Calu3 (cell line): ENCODE results near the gene TMEM131L. TPM values are rescaled to one million over a fixed set of nuclear protein-coding genes. Genes with fewer than 3 reads are reported as not detected.

ENCODE experiments used
- BruUV-seq: library from RNA; stranded (reverse); fragments of 400-500 nt; replicated peaks from 2 replicates; lab custom pipeline; 2021; lab: Mats Ljungman, UMichigan
- CTCF ChIA-PET: fragments of 300-600 bp; sonication (Branson Sonifier 250); formaldehyde crosslinking; loops from one replicate; lab custom pipeline; 2022; ENCODE audit warnings: antibody characterized with exemption; lab: Charles Lee
- DNase-seq: peaks from one replicate; pipeline ENCODE4 v3.0.0; 2022
- H3K27ac Mint-ChIP-seq: one replicate; pipeline ENCODE4 v1.8.0; 2022; ENCODE audit warnings: mixed read lengths; ENCODE audit not compliant: unreplicated experiment
- H3K27me3 Mint-ChIP-seq: one replicate; pipeline ENCODE4 v1.8.0; 2022; ENCODE audit warnings: mixed read lengths; ENCODE audit not compliant: unreplicated experiment
- H3K36me3 Mint-ChIP-seq: one replicate; pipeline ENCODE4 v1.8.0; 2022; ENCODE audit warnings: mild to moderate bottlenecking, moderate library complexity, mixed read lengths; ENCODE audit not compliant: insufficient read depth, unreplicated experiment
- H3K4me1 Mint-ChIP-seq: one replicate; pipeline ENCODE4 v1.8.0; 2022; ENCODE audit warnings: mild to moderate bottlenecking, low read depth, mixed read lengths; ENCODE audit not compliant: unreplicated experiment
- H3K4me3 Mint-ChIP-seq: one replicate; pipeline ENCODE4 v1.8.0; 2022; ENCODE audit warnings: mild to moderate bottlenecking, low read depth, moderate library complexity, mixed read lengths; ENCODE audit not compliant: unreplicated experiment
- H3K9me3 Mint-ChIP-seq: one replicate; pipeline ENCODE4 v1.8.0; 2022; ENCODE audit warnings: low read depth, mixed read lengths; ENCODE audit not compliant: unreplicated experiment
- CTCF ChIP-seq: fragments of 200-600 bp; IDR thresholded peaks from one replicate; pipeline ENCODE4 v1.8.0; 2022; ENCODE audit warnings: antibody characterized with exemption; ENCODE audit not compliant: unreplicated experiment
- intact Hi-C: fragments of 100-400 bp; cut with micrococcal nuclease; formaldehyde crosslinking; loops from one replicate; pipeline ENCODE4 v1.10.0; 2022; ENCODE audit not compliant: unreplicated experiment
- total RNA-seq: library from RNA; stranded (reverse); gene quantifications from 2 replicates; pipeline ENCODE4 v1.2.3, GENCODE V29; 2022

TMEM131L gene
- total RNA-seq, 1 experiment from 2014 or later = 9.4 TPM

- H3K4me1 Mint-ChIP-seq = peaks cover 27% of the 10 kb centered on the region
- no peaks in the 10 kb centered on the region for H3K9me3 Mint-ChIP-seq
- TF ChIP-seq CTCF = no peak
- H3K4me3 Mint-ChIP-seq = no peak overlapping the region
- no peak overlapping the region for H3K27ac Mint-ChIP-seq
- no peak for DNase-seq
- intact Hi-C loops = no loop called here
- no peaks in the 10 kb centered on the region for H3K27me3 Mint-ChIP-seq
- no TSS peak for BruUV-seq
- CTCF ChIA-PET = no interaction called here
- H3K36me3 Mint-ChIP-seq = peaks cover 12% of the 10 kb centered on the region
These were observed 8.1 kb downstream of the TMEM131L start for GRCh38 chr4:153474251-153474650.

- no TSS peak for BruUV-seq
These were observed 10.8 kb downstream of the TMEM131L start for GRCh38 chr4:153476829-153477574.

GRCh38 chr4:153479101-153479500 lies 12.9 kb downstream of the TMEM131L start:
- H3K27me3 Mint-ChIP-seq = no peaks in the 10 kb centered on the region
- no peaks in the 10 kb centered on the region for H3K9me3 Mint-ChIP-seq
- H3K36me3 Mint-ChIP-seq = peaks cover 6% of the 10 kb centered on the region
- no peak overlapping the region for H3K27ac Mint-ChIP-seq
- no peak for DNase-seq
- H3K4me1 Mint-ChIP-seq = no peaks in the 10 kb centered on the region
- no peak overlapping the region for H3K4me3 Mint-ChIP-seq
- no TSS peak for BruUV-seq
- intact Hi-C loops = no loop called here
- no peak for TF ChIP-seq CTCF
- CTCF ChIA-PET = no interaction called here

More at GRCh38 chr4:153476829-153477574, 10.8 kb downstream of the TMEM131L start:
- intact Hi-C loops = no loop called here
- no peak for TF ChIP-seq CTCF
- H3K4me1 Mint-ChIP-seq = peaks cover 14% of the 10 kb centered on the region
- peaks cover 13% of the 10 kb centered on the region for H3K36me3 Mint-ChIP-seq
- no peak overlapping the region for H3K4me3 Mint-ChIP-seq
- no peaks in the 10 kb centered on the region for H3K27me3 Mint-ChIP-seq
- no peak for DNase-seq
- H3K9me3 Mint-ChIP-seq = no peaks in the 10 kb centered on the region
- no peak overlapping the region for H3K27ac Mint-ChIP-seq
- CTCF ChIA-PET = no interaction called here

GRCh38 chr4:153480704-153481103 lies 14.5 kb downstream of the TMEM131L start:
- no peak overlapping the region for H3K4me3 Mint-ChIP-seq
- no peak for DNase-seq
- BruUV-seq = no TSS peak
- no peak overlapping the region for H3K27ac Mint-ChIP-seq
- intact Hi-C loops = no loop called here
- H3K4me1 Mint-ChIP-seq = peaks cover 4% of the 10 kb centered on the region
- H3K9me3 Mint-ChIP-seq = no peaks in the 10 kb centered on the region
- CTCF ChIA-PET = no interaction called here
- no peaks in the 10 kb centered on the region for H3K27me3 Mint-ChIP-seq
- no peak for TF ChIP-seq CTCF
- peaks cover 6% of the 10 kb centered on the region for H3K36me3 Mint-ChIP-seq
